Nephron (organoid): ENCODE results near the gene DYNLT4.
A peak's percentile ranks its signal among the peaks of the same experiment; 100 is the strongest.

ENCODE experiments used
- H3K27ac Mint-ChIP-seq, 3 experiments: 2 replicates each; pipeline ENCODE4 v1.8.0; 2020; ENCODE audit warnings: mixed read lengths in 3 of 3, mild to moderate bottlenecking in 2 of 3, moderate library complexity in 1 of 3
- H3K27me3 Mint-ChIP-seq: 2 replicates; pipeline ENCODE4 v1.8.0; 2021; ENCODE audit warnings: low read depth, mild to moderate bottlenecking, moderate library complexity, mixed read lengths
- H3K36me3 Mint-ChIP-seq: 2 replicates; pipeline ENCODE4 v1.8.0; 2020; ENCODE audit warnings: low read depth, mixed read lengths
- H3K4me1 Mint-ChIP-seq: 2 replicates; pipeline ENCODE4 v1.8.0; 2020; ENCODE audit warnings: mixed read lengths
- H3K4me3 Mint-ChIP-seq, 3 experiments: 2 replicates each; pipeline ENCODE4 v1.8.0; 2020; ENCODE audit warnings: mild to moderate bottlenecking in 3 of 3, mixed read lengths in 3 of 3, moderate library complexity in 2 of 3
- H3K9me3 Mint-ChIP-seq: 2 replicates; pipeline ENCODE4 v1.8.0; 2020; ENCODE audit warnings: mixed read lengths
- CTCF ChIP-seq, 3 experiments: fragments of 200-600 bp; sonication (generic); IDR thresholded peaks; one replicate each; pipeline ENCODE4 v1.5.0; 2021; ENCODE audit warnings: antibody characterized with exemption in 3 of 3; ENCODE audit not compliant: unreplicated experiment in 3 of 3

The DYNLT4 gene

GRCh38 chr1:44821240-44821715, 14.1 kb upstream of the DYNLT4 start:
- peaks cover 4% of the 10 kb centered on the region for H3K27me3 Mint-ChIP-seq
- no peak for TF ChIP-seq CTCF (IDR thresholded peaks at IDR 0.05; ENCODE audit: unreplicated experiment in 3 of 3)
- H3K4me3 Mint-ChIP-seq = peak overlapping the region; percentile 87 to 90 (median 88)
- peaks cover 29% of the 10 kb centered on the region for H3K4me1 Mint-ChIP-seq
- H3K36me3 Mint-ChIP-seq = no peaks in the 10 kb centered on the region
- H3K27ac Mint-ChIP-seq = peak overlapping the region; percentile 100
- no peaks in the 10 kb centered on the region for H3K9me3 Mint-ChIP-seq

GRCh38 chr1:44820328-44821239, 13.4 kb upstream of the DYNLT4 start:
- Mint-ChIP-seq H3K9me3 (no peaks in the 10 kb centered on the region), H3K36me3 (peaks cover 3% of the 10 kb centered on the region), H3K4me3 (peak overlapping the region; percentile 87 to 90 (median 88)), H3K27me3 (peaks cover 4% of the 10 kb centered on the region), H3K27ac (peak overlapping the region; percentile 100), H3K4me1 (peaks cover 29% of the 10 kb centered on the region)
- TF ChIP-seq CTCF (IDR thresholded peaks at IDR 0.05; ENCODE audit: unreplicated experiment in 3 of 3) = no peak

GRCh38 chr1:44819608-44820327, 12.6 kb upstream of the DYNLT4 start:
- Mint-ChIP-seq H3K4me1 (peaks cover 36% of the 10 kb centered on the region), H3K36me3 (peaks cover 11% of the 10 kb centered on the region), H3K4me3 (peak overlapping the region; percentile 87 to 90 (median 88)), H3K9me3 (no peaks in the 10 kb centered on the region), H3K27me3 (peaks cover 4% of the 10 kb centered on the region), H3K27ac (peak overlapping the region; percentile 100)
- no peak for TF ChIP-seq CTCF (IDR thresholded peaks at IDR 0.05; ENCODE audit: unreplicated experiment in 3 of 3)

- Mint-ChIP-seq H3K27me3 (peaks cover 4% of the 10 kb centered on the region), H3K36me3 (peaks cover 13% of the 10 kb centered on the region), H3K9me3 (no peaks in the 10 kb centered on the region), H3K4me1 (peaks cover 37% of the 10 kb centered on the region), H3K4me3 (peak overlapping the region; percentile 87 to 90 (median 88)), H3K27ac (peak overlapping the region; percentile 100)
- no peak for TF ChIP-seq CTCF (IDR thresholded peaks at IDR 0.05; ENCODE audit: unreplicated experiment in 3 of 3)
Observed at GRCh38 chr1:44819196-44819607, 12.1 kb upstream of the DYNLT4 start.

GRCh38 chr1:44817771-44818495, 10.8 kb upstream of the DYNLT4 start:
- Mint-ChIP-seq H3K9me3 (no peaks in the 10 kb centered on the region), H3K27me3 (peaks cover 4% of the 10 kb centered on the region), H3K36me3 (peaks cover 17% of the 10 kb centered on the region), H3K4me1 (peaks cover 41% of the 10 kb centered on the region), H3K27ac (peak overlapping the region; percentile 46 to 85 (median 66)), H3K4me3 (peak overlapping the region; percentile 40 to 56 (median 49))
- no peak for TF ChIP-seq CTCF (IDR thresholded peaks at IDR 0.05; ENCODE audit: unreplicated experiment in 3 of 3)
